SU-DHL-6 (cell line): Measurements from ENCODE around the gene APOL1.

Source experiments
- H2AFZ ChIP-seq: fragments of 200-600 bp; sonication (generic); 2 replicates; pipeline ENCODE4 v1.6.1; 2014; ENCODE audit warnings: low read depth, mild to moderate bottlenecking, moderate library complexity, mixed read lengths, antibody characterized with exemption, low read length; ENCODE audit not compliant: severe bottlenecking
- H3F3A ChIP-seq: fragments of 200-600 bp; shearing (Covaris generic); 2 replicates; pipeline ENCODE4 v1.6.0; 2016; ENCODE audit warnings: antibody characterized with exemption, mild to moderate bottlenecking; ENCODE audit not compliant: insufficient read depth
- H3K27ac ChIP-seq: fragments of 200-600 bp; sonication (generic); 2 replicates; pipeline ENCODE4 v1.5.1; 2016; ENCODE audit warnings: low read depth, mild to moderate bottlenecking, low read length, moderate library complexity, mixed read lengths
- H3K27me3 ChIP-seq: fragments of 200-600 bp; sonication (generic), shearing (Covaris generic); 2 replicates; pipeline ENCODE4 v1.6.0; 2014; ENCODE audit warnings: mild to moderate bottlenecking, low read length
- H3K36me3 ChIP-seq: fragments of 200-600 bp; sonication (generic); 2 replicates; pipeline ENCODE4 v1.6.1; 2014; ENCODE audit warnings: mild to moderate bottlenecking, low read length, mixed read lengths
- H3K4me2 ChIP-seq: fragments of 300-600, 200-600 bp; shearing (Covaris generic), sonication (generic); 2 replicates; pipeline ENCODE4 v1.6.0; 2014; ENCODE audit warnings: low read length, low read depth, mild to moderate bottlenecking; ENCODE audit not compliant: poor library complexity, severe bottlenecking
- H3K4me3 ChIP-seq: fragments of 200-600 bp; sonication (generic); 2 replicates; pipeline ENCODE4 v1.5.1; 2014; ENCODE audit warnings: antibody characterized with exemption, low read length, mild to moderate bottlenecking, mixed read lengths; ENCODE audit not compliant: insufficient read depth, poor library complexity, severe bottlenecking
- H3K79me2 ChIP-seq: fragments of 200-600 bp; sonication (generic); 2 replicates; pipeline ENCODE4 v1.6.1; 2014; ENCODE audit warnings: mild to moderate bottlenecking, low read length, moderate library complexity; ENCODE audit not compliant: insufficient read depth
- H3K9ac ChIP-seq: fragments of 200-600 bp; sonication (generic); 2 replicates; pipeline ENCODE4 v1.7.0; 2014; ENCODE audit warnings: mild to moderate bottlenecking, low read length
- H3K9me2 ChIP-seq: fragments of 200-600 bp; sonication (generic); replicated peaks from 2 replicates; pipeline ENCODE4 v1.6.1; 2014; ENCODE audit warnings: low read length; ENCODE audit not compliant: insufficient read depth
- H3K9me3 ChIP-seq: fragments of 200-600 bp; sonication (generic); 2 replicates; pipeline ENCODE4 v1.6.1; 2014; ENCODE audit warnings: low read length, mixed read lengths; ENCODE audit not compliant: insufficient read depth
- H4K20me1 ChIP-seq: fragments of 200-600 bp; sonication (generic); 2 replicates; pipeline ENCODE4 v1.6.1; 2014; ENCODE audit warnings: low read depth, mild to moderate bottlenecking, antibody characterized with exemption, low read length, moderate library complexity, mixed read lengths
- EZH2phosphoT487 ChIP-seq: fragments of 200-600 bp; sonication (generic), shearing (Covaris generic); conservative IDR thresholded peaks from 2 replicates; pipeline ENCODE4 v1.6.1; 2018; ENCODE audit warnings: mild to moderate bottlenecking, antibody characterized with exemption, low read length, moderate library complexity, mixed read lengths
- TF ChIP-seq, protein P1 (sequence below): fragments of 200-600 bp; sonication (generic); IDR thresholded peaks from one replicate; pipeline ENCODE4 v1.5.1; 2017; ENCODE audit warnings: antibody characterized with exemption, mild to moderate bottlenecking, low read length, moderate library complexity; ENCODE audit not compliant: insufficient read depth, poor library complexity, severe bottlenecking

The APOL1 gene

GRCh38 chr22:36303115-36303467, 50.2 kb downstream of the APOL1 start:
- Histone ChIP-seq H3F3A (no peaks in the 10 kb centered on the region; the same call in none of the 2 replicates), H4K20me1 (no peaks in the 10 kb centered on the region)
- no peak for TF ChIP-seq EZH2phosphoT487
- TF ChIP-seq, protein P1, sequence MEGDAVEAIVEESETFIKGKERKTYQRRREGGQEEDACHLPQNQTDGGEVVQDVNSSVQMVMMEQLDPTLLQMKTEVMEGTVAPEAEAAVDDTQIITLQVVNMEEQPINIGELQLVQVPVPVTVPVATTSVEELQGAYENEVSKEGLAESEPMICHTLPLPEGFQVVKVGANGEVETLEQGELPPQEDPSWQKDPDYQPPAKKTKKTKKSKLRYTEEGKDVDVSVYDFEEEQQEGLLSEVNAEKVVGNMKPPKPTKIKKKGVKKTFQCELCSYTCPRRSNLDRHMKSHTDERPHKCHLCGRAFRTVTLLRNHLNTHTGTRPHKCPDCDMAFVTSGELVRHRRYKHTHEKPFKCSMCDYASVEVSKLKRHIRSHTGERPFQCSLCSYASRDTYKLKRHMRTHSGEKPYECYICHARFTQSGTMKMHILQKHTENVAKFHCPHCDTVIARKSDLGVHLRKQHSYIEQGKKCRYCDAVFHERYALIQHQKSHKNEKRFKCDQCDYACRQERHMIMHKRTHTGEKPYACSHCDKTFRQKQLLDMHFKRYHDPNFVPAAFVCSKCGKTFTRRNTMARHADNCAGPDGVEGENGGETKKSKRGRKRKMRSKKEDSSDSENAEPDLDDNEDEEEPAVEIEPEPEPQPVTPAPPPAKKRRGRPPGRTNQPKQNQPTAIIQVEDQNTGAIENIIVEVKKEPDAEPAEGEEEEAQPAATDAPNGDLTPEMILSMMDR = no peak

DNA sequence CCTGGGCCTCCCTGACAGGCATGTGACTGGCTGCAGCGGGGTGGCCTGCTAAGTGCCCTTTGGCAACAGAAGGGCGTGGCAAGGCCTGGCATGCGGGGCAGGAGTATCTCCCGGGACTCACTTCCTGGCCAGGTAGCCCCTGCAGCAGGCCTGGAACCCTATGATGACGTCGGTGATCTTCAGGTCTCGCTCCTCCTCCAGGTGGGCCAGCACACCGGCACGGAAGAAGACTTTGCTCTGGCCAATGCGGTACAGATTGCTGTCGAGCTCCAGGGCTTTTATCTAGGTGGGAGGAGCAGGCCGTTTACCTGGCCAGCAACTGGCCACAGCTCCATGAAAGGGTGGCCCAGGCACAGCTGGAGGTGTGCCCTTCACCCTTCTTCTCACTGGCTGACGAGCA, 50.9 kb downstream of the APOL1 start:
- Histone ChIP-seq H3K79me2 (no peaks in the 10 kb centered on the region), H3K4me2 (no peak overlapping the region), H3K4me3 (no peak overlapping the region), H3K36me3 (peaks cover 5% of the 10 kb centered on the region; the same call in 1 of the 2 replicates), H3K9ac (no peak overlapping the region), H3K9me2 (no peaks in the 10 kb centered on the region), H2AFZ (no peak overlapping the region), H3F3A (no peaks in the 10 kb centered on the region; the same call in none of the 2 replicates), H4K20me1 (no peaks in the 10 kb centered on the region), H3K9me3 (no peaks in the 10 kb centered on the region), H3K27ac (no peak overlapping the region), H3K27me3 (no peaks in the 10 kb centered on the region)
- TF ChIP-seq, protein P1 = no peak
- no peak for TF ChIP-seq EZH2phosphoT487

More at GRCh38 chr22:36303115-36303467, 50.2 kb downstream of the APOL1 start:
- peaks cover 5% of the 10 kb centered on the region; the same call in 1 of the 2 replicates for H3K36me3 ChIP-seq
- H2AFZ ChIP-seq = no peak overlapping the region
- H3K9me3 ChIP-seq = no peaks in the 10 kb centered on the region
- H3K9ac ChIP-seq = no peak overlapping the region
- H3K4me2 ChIP-seq = no peak overlapping the region
- no peaks in the 10 kb centered on the region for H3K27me3 ChIP-seq
- H3K9me2 ChIP-seq = no peaks in the 10 kb centered on the region
- H3K79me2 ChIP-seq = no peaks in the 10 kb centered on the region
- H3K27ac ChIP-seq = no peak overlapping the region
- H3K4me3 ChIP-seq = no peak overlapping the region

GRCh38 chr22:36304429-36304828, 51.5 kb downstream of the APOL1 start:
- H4K20me1 ChIP-seq = no peaks in the 10 kb centered on the region
- no peaks in the 10 kb centered on the region for H3K27me3 ChIP-seq
- no peaks in the 10 kb centered on the region for H3K9me2 ChIP-seq
- no peaks in the 10 kb centered on the region for H3K79me2 ChIP-seq
- no peaks in the 10 kb centered on the region for H3K9me3 ChIP-seq
- H3K4me2 ChIP-seq = no peak overlapping the region
- H3K9ac ChIP-seq = no peak overlapping the region
- no peak overlapping the region for H2AFZ ChIP-seq
- TF ChIP-seq, protein P1 = no peak
- no peak for TF ChIP-seq EZH2phosphoT487
- peaks cover 5% of the 10 kb centered on the region; the same call in 1 of the 2 replicates for H3K36me3 ChIP-seq
- H3F3A ChIP-seq = no peaks in the 10 kb centered on the region; the same call in none of the 2 replicates
- no peak overlapping the region for H3K4me3 ChIP-seq
- H3K27ac ChIP-seq = no peak overlapping the region
